ENCODE data around the gene AGBL4. TPM values are rescaled to one million over a fixed set of nuclear protein-coding genes. Genes with fewer than 3 reads are reported as not detected.

AGBL4 gene
- total RNA-seq, 1 donor from 2014 or later = under 0.01 TPM

DNA sequence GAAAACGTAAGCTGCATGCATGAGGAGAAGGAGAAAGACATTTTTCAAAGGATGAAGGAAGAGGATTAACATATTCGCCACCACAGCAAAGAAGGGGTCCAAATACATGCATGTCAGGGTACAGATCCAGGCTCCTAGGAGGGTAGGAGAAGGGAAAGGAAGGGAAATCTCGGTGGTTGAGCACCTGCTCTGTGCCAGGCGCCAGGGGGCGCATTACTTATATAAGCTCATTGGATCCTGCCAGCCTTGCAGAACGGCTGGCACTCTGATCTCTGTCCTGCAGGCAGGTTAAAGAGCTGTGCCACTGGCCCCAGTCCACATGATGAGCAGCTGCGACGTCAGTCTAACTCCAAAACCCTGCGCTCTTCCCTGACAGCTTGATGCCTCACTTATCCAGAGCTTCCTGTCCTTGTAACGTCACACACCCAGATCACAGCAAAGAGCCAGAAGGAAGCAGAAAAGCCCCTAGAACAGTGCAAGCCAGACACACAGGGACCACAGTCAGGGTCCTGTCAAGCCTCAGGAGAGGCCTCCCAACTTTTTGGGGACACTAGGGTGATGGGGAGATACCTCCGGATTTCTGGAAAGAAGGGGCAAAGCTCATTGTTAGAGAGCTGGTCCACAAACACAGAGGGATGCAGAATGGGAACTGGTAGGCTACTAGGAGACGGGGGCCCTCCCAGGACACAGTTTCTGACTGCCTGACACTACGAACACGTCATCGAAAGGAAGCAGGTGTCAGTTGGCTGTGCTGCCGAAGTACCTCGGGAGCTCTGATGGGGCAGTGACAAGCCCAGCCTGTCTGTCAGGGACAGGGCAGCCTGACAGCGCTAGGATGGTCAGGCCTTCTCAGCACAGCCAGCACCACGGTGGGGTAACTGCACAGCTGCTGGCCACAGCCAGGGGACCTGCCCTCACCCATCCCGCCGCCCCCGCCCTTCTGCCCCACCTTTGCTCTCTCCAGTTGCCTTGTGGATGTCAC, 1346.2 kb downstream of the AGBL4 start:
- no peak overlapping the region for H3K9ac ChIP-seq (ENCODE audit: low read depth in 1 of 3, low read length in 3 of 3)
- no peaks in the 10 kb centered on the region for H3K36me3 ChIP-seq (ENCODE audit: control insufficient read depth in 3 of 3, insufficient read depth in 3 of 3, low read length in 3 of 3)
- H3K27me3 ChIP-seq (ENCODE audit: control insufficient read depth in 3 of 3, insufficient read depth in 3 of 3, low read length in 3 of 3) = no peaks in the 10 kb centered on the region
- H3K4me1 ChIP-seq (ENCODE audit: control insufficient read depth in 3 of 3, insufficient read depth in 3 of 3, low read length in 3 of 3) = peaks cover 0 to 3% (median 0%) of the 10 kb centered on the region in 3 donors
- no peaks in the 10 kb centered on the region for H3K9me3 ChIP-seq (ENCODE audit: control insufficient read depth in 3 of 3, low read length in 3 of 3)
- H3K4me3 ChIP-seq (ENCODE audit: low read length in 3 of 3) = no peak overlapping the region
- H3K27ac ChIP-seq (ENCODE audit: low read depth, low read length) = no peak overlapping the region

DNA sequence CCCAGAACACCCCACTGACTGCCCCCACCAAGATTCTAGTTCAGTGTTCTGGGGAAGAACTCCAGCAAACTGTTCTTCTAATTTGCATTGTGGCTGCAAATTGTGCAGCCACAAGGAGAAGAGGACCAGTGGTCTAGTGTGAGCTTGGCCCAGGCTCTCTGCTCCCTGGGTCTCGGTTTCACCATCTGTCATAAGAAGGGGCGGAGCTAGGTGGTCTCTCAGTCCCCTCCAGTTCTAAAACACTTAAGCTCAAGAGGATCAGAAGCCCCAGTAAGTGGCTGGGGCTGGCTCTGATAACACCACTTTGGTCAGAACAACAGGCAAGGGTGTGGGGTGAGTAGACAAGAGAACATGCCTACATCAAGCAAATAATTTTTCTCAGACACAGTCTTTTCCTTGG, 1346.9 kb downstream of the AGBL4 start:
- Histone ChIP-seq H3K36me3 (ENCODE audit: control insufficient read depth in 3 of 3, insufficient read depth in 3 of 3, low read length in 3 of 3) (no peaks in the 10 kb centered on the region), H3K9me3 (ENCODE audit: control insufficient read depth in 3 of 3, low read length in 3 of 3) (no peaks in the 10 kb centered on the region), H3K4me1 (ENCODE audit: control insufficient read depth in 3 of 3, insufficient read depth in 3 of 3, low read length in 3 of 3) (peaks cover 0 to 3% (median 0%) of the 10 kb centered on the region in 3 donors), H3K27me3 (ENCODE audit: control insufficient read depth in 3 of 3, insufficient read depth in 3 of 3, low read length in 3 of 3) (no peaks in the 10 kb centered on the region), H3K4me3 (ENCODE audit: low read length in 3 of 3) (no peak overlapping the region), H3K27ac (ENCODE audit: low read depth, low read length) (no peak overlapping the region), H3K9ac (ENCODE audit: low read depth in 1 of 3, low read length in 3 of 3) (no peak overlapping the region)

GRCh38 chr1:48676376-48676775, 1347.4 kb downstream of the AGBL4 start:
- Histone ChIP-seq H3K4me3 (ENCODE audit: low read length in 3 of 3) (no peak overlapping the region), H3K9ac (ENCODE audit: low read depth in 1 of 3, low read length in 3 of 3) (no peak overlapping the region), H3K4me1 (ENCODE audit: control insufficient read depth in 3 of 3, insufficient read depth in 3 of 3, low read length in 3 of 3) (peaks cover 0 to 3% (median 0%) of the 10 kb centered on the region in 3 donors), H3K36me3 (ENCODE audit: control insufficient read depth in 3 of 3, insufficient read depth in 3 of 3, low read length in 3 of 3) (no peaks in the 10 kb centered on the region), H3K9me3 (ENCODE audit: control insufficient read depth in 3 of 3, low read length in 3 of 3) (no peaks in the 10 kb centered on the region), H3K27me3 (ENCODE audit: control insufficient read depth in 3 of 3, insufficient read depth in 3 of 3, low read length in 3 of 3) (no peaks in the 10 kb centered on the region), H3K27ac (ENCODE audit: low read depth, low read length) (no peak overlapping the region)

GRCh38 chr1:48675251-48675650, 1348.5 kb downstream of the AGBL4 start:
- Histone ChIP-seq H3K4me3 (ENCODE audit: low read length in 3 of 3) (no peak overlapping the region), H3K4me1 (ENCODE audit: control insufficient read depth in 3 of 3, insufficient read depth in 3 of 3, low read length in 3 of 3) (peaks cover 0 to 3% (median 0%) of the 10 kb centered on the region in 3 donors), H3K36me3 (ENCODE audit: control insufficient read depth in 3 of 3, insufficient read depth in 3 of 3, low read length in 3 of 3) (no peaks in the 10 kb centered on the region), H3K27ac (ENCODE audit: low read depth, low read length) (no peak overlapping the region), H3K9me3 (ENCODE audit: control insufficient read depth in 3 of 3, low read length in 3 of 3) (no peaks in the 10 kb centered on the region), H3K27me3 (ENCODE audit: control insufficient read depth in 3 of 3, insufficient read depth in 3 of 3, low read length in 3 of 3) (no peaks in the 10 kb centered on the region), H3K9ac (ENCODE audit: low read depth in 1 of 3, low read length in 3 of 3) (no peak overlapping the region)

DNA sequence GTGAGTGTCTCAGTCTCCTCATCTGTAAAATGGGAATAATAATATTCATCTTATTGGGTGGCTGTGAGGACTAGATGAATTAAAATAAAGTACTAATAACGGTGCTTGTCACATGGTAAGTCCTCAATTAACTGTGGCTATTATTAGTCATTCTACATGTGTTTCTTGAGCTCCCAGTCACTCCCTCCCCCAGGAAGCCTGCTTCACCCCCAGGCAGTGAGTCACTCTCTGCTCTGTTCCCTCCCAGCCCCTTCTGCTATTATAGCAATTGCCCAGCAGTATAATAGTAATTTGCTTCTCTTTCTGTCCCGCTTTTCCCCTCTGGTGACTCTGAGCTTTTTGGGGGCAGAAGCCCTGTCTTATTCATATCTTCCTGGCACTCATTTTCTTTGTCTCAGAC, 1349.1 kb downstream of the AGBL4 start:
- no peaks in the 10 kb centered on the region for H3K9me3 ChIP-seq (ENCODE audit: control insufficient read depth in 3 of 3, low read length in 3 of 3)
- no peaks in the 10 kb centered on the region for H3K36me3 ChIP-seq (ENCODE audit: control insufficient read depth in 3 of 3, insufficient read depth in 3 of 3, low read length in 3 of 3)
- no peaks in the 10 kb centered on the region for H3K27me3 ChIP-seq (ENCODE audit: control insufficient read depth in 3 of 3, insufficient read depth in 3 of 3, low read length in 3 of 3)
- peaks cover 0 to 3% (median 0%) of the 10 kb centered on the region in 3 donors for H3K4me1 ChIP-seq (ENCODE audit: control insufficient read depth in 3 of 3, insufficient read depth in 3 of 3, low read length in 3 of 3)
- no peak overlapping the region for H3K4me3 ChIP-seq (ENCODE audit: low read length in 3 of 3)
- no peak overlapping the region for H3K9ac ChIP-seq (ENCODE audit: low read depth in 1 of 3, low read length in 3 of 3)
- no peak overlapping the region for H3K27ac ChIP-seq (ENCODE audit: low read depth, low read length)

DNA sequence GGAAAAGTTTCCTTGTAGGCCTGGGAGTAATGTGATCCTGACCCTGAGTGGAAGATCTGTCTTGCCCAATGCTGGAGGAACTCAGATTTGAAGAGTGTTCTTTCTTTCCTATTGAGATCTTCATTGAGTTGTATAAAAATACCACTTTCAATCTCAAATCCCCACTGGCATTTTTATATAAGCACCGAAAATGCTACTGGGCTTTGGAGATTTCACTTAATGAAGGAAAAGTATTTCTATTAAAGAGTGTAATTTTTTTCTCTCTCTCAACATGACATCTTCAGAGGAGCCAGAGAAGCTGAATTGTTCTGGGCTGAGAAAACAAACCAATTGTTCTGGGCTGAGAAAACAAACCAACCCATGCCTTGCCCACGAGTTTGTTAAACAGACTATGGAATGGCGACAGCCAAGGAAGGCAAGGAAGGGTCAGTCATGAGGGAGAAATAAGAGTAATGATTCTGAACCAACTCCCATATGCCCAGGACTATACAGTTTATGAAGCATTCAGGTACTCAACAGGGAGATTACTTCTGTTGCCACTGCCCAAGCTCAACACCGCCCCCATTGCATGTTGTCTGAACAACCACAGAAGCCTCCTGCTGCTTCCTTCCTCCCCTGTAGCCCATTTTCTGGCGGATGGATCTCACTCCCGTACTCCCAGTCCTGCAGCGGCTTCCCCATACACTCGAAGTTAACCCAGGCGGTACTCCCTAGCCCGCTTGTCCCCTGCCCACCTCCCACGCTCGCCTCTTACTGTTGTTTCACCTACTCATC, 1350.2 kb downstream of the AGBL4 start:
- no peak overlapping the region for H3K27ac ChIP-seq (ENCODE audit: low read depth, low read length)
- H3K9ac ChIP-seq (ENCODE audit: low read depth in 1 of 3, low read length in 3 of 3) = no peak overlapping the region
- peaks cover 0 to 3% (median 0%) of the 10 kb centered on the region in 3 donors for H3K4me1 ChIP-seq (ENCODE audit: control insufficient read depth in 3 of 3, insufficient read depth in 3 of 3, low read length in 3 of 3)
- H3K4me3 ChIP-seq (ENCODE audit: low read length in 3 of 3) = no peak overlapping the region
- H3K9me3 ChIP-seq (ENCODE audit: control insufficient read depth in 3 of 3, low read length in 3 of 3) = no peaks in the 10 kb centered on the region
- H3K36me3 ChIP-seq (ENCODE audit: control insufficient read depth in 3 of 3, insufficient read depth in 3 of 3, low read length in 3 of 3) = no peaks in the 10 kb centered on the region
- H3K27me3 ChIP-seq (ENCODE audit: control insufficient read depth in 3 of 3, insufficient read depth in 3 of 3, low read length in 3 of 3) = no peaks in the 10 kb centered on the region

GRCh38 chr1:48671578-48671977, 1352.2 kb downstream of the AGBL4 start:
- H3K9me3 ChIP-seq (ENCODE audit: control insufficient read depth in 3 of 3, low read length in 3 of 3) = no peaks in the 10 kb centered on the region
- no peak overlapping the region for H3K9ac ChIP-seq (ENCODE audit: low read depth in 1 of 3, low read length in 3 of 3)
- H3K36me3 ChIP-seq (ENCODE audit: control insufficient read depth in 3 of 3, insufficient read depth in 3 of 3, low read length in 3 of 3) = no peaks in the 10 kb centered on the region
- H3K4me3 ChIP-seq (ENCODE audit: low read length in 3 of 3) = no peak overlapping the region
- no peaks in the 10 kb centered on the region for H3K4me1 ChIP-seq (ENCODE audit: control insufficient read depth in 3 of 3, insufficient read depth in 3 of 3, low read length in 3 of 3)
- no peak overlapping the region for H3K27ac ChIP-seq (ENCODE audit: low read depth, low read length)
- no peaks in the 10 kb centered on the region for H3K27me3 ChIP-seq (ENCODE audit: control insufficient read depth in 3 of 3, insufficient read depth in 3 of 3, low read length in 3 of 3)

DNA sequence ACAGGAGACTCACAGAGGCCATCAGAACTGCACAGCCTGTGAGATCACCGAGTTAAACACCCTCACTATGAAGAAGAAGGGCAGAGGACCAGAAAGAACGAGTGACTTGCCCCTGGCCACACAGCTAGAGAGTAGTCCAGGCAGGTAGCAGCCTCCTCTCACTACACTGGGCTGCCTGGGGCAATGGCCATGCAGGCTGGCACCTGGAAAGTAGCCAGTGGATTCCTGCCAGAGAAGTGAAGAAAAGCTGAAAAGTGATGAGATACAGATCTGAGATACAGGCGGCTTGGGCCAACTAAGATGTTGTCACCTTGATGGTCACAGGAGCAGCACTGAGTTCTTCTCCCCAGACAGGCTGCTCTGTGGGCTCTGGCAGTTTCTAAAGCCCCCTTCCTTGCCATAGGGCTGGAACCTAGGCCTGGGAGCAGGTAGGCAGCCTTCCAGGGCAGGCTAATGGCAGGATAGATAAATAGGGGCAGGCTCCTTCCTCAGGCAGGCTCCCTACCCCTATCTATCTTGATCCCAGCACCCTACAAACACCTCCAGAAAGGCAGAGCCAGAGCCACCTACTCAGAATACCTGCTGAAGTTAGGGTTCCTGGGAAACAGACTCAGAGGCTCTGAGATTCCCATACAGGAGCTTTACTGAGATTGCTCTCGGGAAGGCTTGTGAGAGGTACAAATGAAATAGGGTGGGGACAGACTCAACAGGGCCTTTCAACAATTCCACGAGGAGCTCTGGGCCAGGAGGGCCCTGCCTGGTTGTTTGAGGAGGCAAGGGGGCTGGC, 1353.3 kb downstream of the AGBL4 start:
- H3K4me3 ChIP-seq (ENCODE audit: low read length in 3 of 3) = no peak overlapping the region
- H3K9ac ChIP-seq (ENCODE audit: low read depth in 1 of 3, low read length in 3 of 3) = no peak overlapping the region
- no peaks in the 10 kb centered on the region for H3K36me3 ChIP-seq (ENCODE audit: control insufficient read depth in 3 of 3, insufficient read depth in 3 of 3, low read length in 3 of 3)
- H3K27me3 ChIP-seq (ENCODE audit: control insufficient read depth in 3 of 3, insufficient read depth in 3 of 3, low read length in 3 of 3) = no peaks in the 10 kb centered on the region
- H3K27ac ChIP-seq (ENCODE audit: low read depth, low read length) = no peak overlapping the region
- no peaks in the 10 kb centered on the region for H3K4me1 ChIP-seq (ENCODE audit: control insufficient read depth in 3 of 3, insufficient read depth in 3 of 3, low read length in 3 of 3)
- no peaks in the 10 kb centered on the region for H3K9me3 ChIP-seq (ENCODE audit: control insufficient read depth in 3 of 3, low read length in 3 of 3)

- H3K27me3 ChIP-seq (ENCODE audit: control insufficient read depth in 3 of 3, insufficient read depth in 3 of 3, low read length in 3 of 3) = no peaks in the 10 kb centered on the region
- H3K9ac ChIP-seq (ENCODE audit: low read depth in 1 of 3, low read length in 3 of 3) = no peak overlapping the region
- H3K4me3 ChIP-seq (ENCODE audit: low read length in 3 of 3) = no peak overlapping the region
- H3K36me3 ChIP-seq (ENCODE audit: control insufficient read depth in 3 of 3, insufficient read depth in 3 of 3, low read length in 3 of 3) = no peaks in the 10 kb centered on the region
- H3K27ac ChIP-seq (ENCODE audit: low read depth, low read length) = no peak overlapping the region
- H3K4me1 ChIP-seq (ENCODE audit: control insufficient read depth in 3 of 3, insufficient read depth in 3 of 3, low read length in 3 of 3) = no peaks in the 10 kb centered on the region
- H3K9me3 ChIP-seq (ENCODE audit: control insufficient read depth in 3 of 3, low read length in 3 of 3) = no peaks in the 10 kb centered on the region
Observed at GRCh38 chr1:48668339-48668738, 1355.4 kb downstream of the AGBL4 start.

Data from skeletal muscle tissue (tissue), 4 donors.